Esophagus muscularis mucosa (tissue), 4 donors: Measurements from ENCODE around the gene NQO2. TPM values are rescaled to one million over a fixed set of nuclear protein-coding genes. Genes with fewer than 3 reads are reported as not detected.

Experiments
- DNase-seq: peaks from one replicate; pipeline ENCODE4 v3.0.0-alpha.2; 2017; ENCODE audit errors: extremely low spot score
- H3K27ac ChIP-seq, 4 donors: fragments of 200-600 bp; sonication (generic); replicated peaks in 1 of 4; 1 replicate in 3 of 4; 2 replicates in 1 of 4; pipeline ENCODE4 v1.5.1; 2016 to 2019; ENCODE audit warnings: mild to moderate bottlenecking in 1 of 4
- H3K27me3 ChIP-seq, 4 donors: fragments of 200-600 bp; sonication (generic); one replicate each; pipeline versions ENCODE4 v1.5.1 to v1.6.0; 2016 to 2019
- H3K36me3 ChIP-seq, 4 donors: fragments of 200-600 bp; sonication (generic); one replicate each; pipeline ENCODE4 v1.5.1; 2016 to 2019
- H3K4me1 ChIP-seq, 4 donors: fragments of 200-600 bp; sonication (generic); one replicate each; pipeline ENCODE4 v1.5.1; 2016 to 2019
- H3K4me3 ChIP-seq, 4 donors: fragments of 200-600 bp; sonication (generic); 1 replicate in 2 of 4; 2 replicates in 2 of 4; pipeline ENCODE4 v1.5.1; 2016 to 2019; ENCODE audit warnings: mild to moderate bottlenecking in 4 of 4, moderate library complexity in 1 of 4
- H3K9me3 ChIP-seq, 4 donors: fragments of 200-600 bp; sonication (generic); 1 replicate in 3 of 4; 2 replicates in 1 of 4; pipeline ENCODE4 v1.5.1; 2016 to 2019
- CTCF ChIP-seq, 3 experiments: fragments of 200-600 bp in 2 of 3; fragments of 450-650 bp in 1 of 3; sonication (generic) in 2 of 3; IDR thresholded peaks; one replicate each; pipeline ENCODE4 v1.5.1; 2017 to 2019; ENCODE audit warnings: antibody characterized with exemption in 3 of 3, mild to moderate bottlenecking in 2 of 3, moderate library complexity in 1 of 3
- EP300 ChIP-seq: sonication (generic); formaldehyde crosslinking; IDR thresholded peaks from one replicate; pipeline ENCODE4 v1.6.1; 2017; ENCODE audit warnings: antibody characterized with exemption
- POLR2A ChIP-seq: fragments of 450-650 bp; IDR thresholded peaks from one replicate; pipeline ENCODE4 v1.6.1; 2017; ENCODE audit warnings: antibody characterized with exemption, moderate library complexity, mild to moderate bottlenecking, low read depth
- POLR2AphosphoS5 ChIP-seq, 2 donors: sonication (generic); formaldehyde crosslinking; IDR thresholded peaks; one replicate each; pipeline ENCODE4 v1.6.1; 2017; ENCODE audit warnings: antibody characterized with exemption in 2 of 2
- WGBS: methylation state at CpG from one replicate; pipeline ENCODE4 v1.1.5; 2018; 5-methylcytosine and 5-hydroxymethylcytosine counted together
- intact Hi-C: fragments of 100-400 bp; cut with DNase I; formaldehyde crosslinking; loops from one replicate; pipeline ENCODE4 v1.15.1; 2023
- total RNA-seq, 4 donors: library from RNA; depleted of rRNA; stranded (reverse); fragments of >200 nt; gene quantifications; one replicate each; pipeline versions ENCODE4 v1.1.0 to v1.2.1, GENCODE V29; 2016

The NQO2 gene
- total RNA-seq, 4 donors from 2014 or later, result 22.9 to 31.3 (median 27.2) TPM

GRCh38 chr6:2989332-2990247 lies 10.1 kb upstream of the NQO2 start:
- Histone ChIP-seq H3K4me3 (peak overlapping the region; percentile 76 to 90 (median 86)), H3K4me1 (peaks cover 19 to 40% (median 30%) of the 10 kb centered on the region in 4 donors), H3K36me3 (no peaks in the 10 kb centered on the region), H3K9me3 (no peaks in the 10 kb centered on the region), H3K27ac (peak overlapping the region; percentile 91 to 99 (median 94)), H3K27me3 (no peaks in the 10 kb centered on the region)
- WGBS, result under 1% methylated on average over 21 of the region's 22 CpGs
- intact Hi-C loops, result loop anchor here (5.0 kb wide), 1 partner anchor 147 kb away; the partner anchor contains the start of gene SERPINB1
- peak; percentile 93 for DNase-seq
- TF ChIP-seq POLR2AphosphoS5 (IDR thresholded peaks at IDR 0.05) (peak; percentile 94), EP300 (no peak), CTCF (IDR thresholded peaks at IDR 0.05) (peak in 1 of 3 experiments; percentile 10), POLR2A (peak; percentile 2)

GRCh38 chr6:2990248-2990931 lies 9.3 kb upstream of the NQO2 start:
- Histone ChIP-seq H3K27ac (peak overlapping the region; percentile 91 to 99 (median 94)), H3K4me3 (peak overlapping the region; percentile 76 to 90 (median 86)), H3K4me1 (peaks cover 19 to 40% (median 30%) of the 10 kb centered on the region in 4 donors), H3K27me3 (no peaks in the 10 kb centered on the region), H3K36me3 (no peaks in the 10 kb centered on the region), H3K9me3 (no peaks in the 10 kb centered on the region)
- TF ChIP-seq EP300, result no peak
- no peak for TF ChIP-seq POLR2AphosphoS5 (IDR thresholded peaks at IDR 0.05)
- TF ChIP-seq CTCF (IDR thresholded peaks at IDR 0.05), result no peak
- no peak for TF ChIP-seq POLR2A
- intact Hi-C loops, result no loop called here
- WGBS, result 7% methylated on average over 19 of the region's 19 CpGs
- DNase-seq, result no peak

GRCh38 chr6:2990932-2991506 lies 8.7 kb upstream of the NQO2 start:
- 7% methylated on average over 10 of the region's 10 CpGs for WGBS
- Histone ChIP-seq H3K9me3 (no peaks in the 10 kb centered on the region), H3K36me3 (no peaks in the 10 kb centered on the region), H3K27ac (peak overlapping the region; percentile 91 to 99 (median 94)), H3K27me3 (no peaks in the 10 kb centered on the region), H3K4me1 (peaks cover 19 to 40% (median 30%) of the 10 kb centered on the region in 4 donors), H3K4me3 (peak overlapping the region; percentile 76 to 90 (median 86))
- no peak for DNase-seq
- intact Hi-C loops, result no loop called here
- TF ChIP-seq POLR2A, result no peak
- TF ChIP-seq CTCF (IDR thresholded peaks at IDR 0.05), result no peak
- no peak for TF ChIP-seq EP300
- no peak for TF ChIP-seq POLR2AphosphoS5 (IDR thresholded peaks at IDR 0.05)

GRCh38 chr6:2992330-2992979 lies 7.2 kb upstream of the NQO2 start:
- H3K27me3 ChIP-seq, result no peaks in the 10 kb centered on the region
- no peak for DNase-seq
- no peaks in the 10 kb centered on the region for H3K36me3 ChIP-seq
- no peak for TF ChIP-seq POLR2A
- no peak for TF ChIP-seq POLR2AphosphoS5 (IDR thresholded peaks at IDR 0.05)
- TF ChIP-seq CTCF (IDR thresholded peaks at IDR 0.05), result no peak
- no peak for TF ChIP-seq EP300
- no peak overlapping the region for H3K4me3 ChIP-seq
- WGBS, result 93% methylated on average over 6 of the region's 6 CpGs
- H3K27ac ChIP-seq, result peak overlapping the region in 3 of 4 donors; percentile 94 to 99 (median 94)
- H3K4me1 ChIP-seq, result peaks cover 10 to 28% (median 19%) of the 10 kb centered on the region in 4 donors
- no peaks in the 10 kb centered on the region for H3K9me3 ChIP-seq
- intact Hi-C loops, result no loop called here
